NOMO-1 treated with dmso at 0.1 percent for 144 hours (cell line): ENCODE data around the gene ACSL1.
A peak's percentile ranks its signal among the peaks of the same experiment; 100 is the strongest.
"Not testable (repeated sequence)": the region's sequence is repeated elsewhere in the genome, so short reads cannot be mapped to it uniquely, and the experiment has no call there.

Experiments
- DNase-seq: peaks from one replicate; lab custom pipeline; 2025; ENCODE audit not compliant: unreplicated experiment; lab: John Stamatoyannopoulos, UW

ACSL1 gene

DNA sequence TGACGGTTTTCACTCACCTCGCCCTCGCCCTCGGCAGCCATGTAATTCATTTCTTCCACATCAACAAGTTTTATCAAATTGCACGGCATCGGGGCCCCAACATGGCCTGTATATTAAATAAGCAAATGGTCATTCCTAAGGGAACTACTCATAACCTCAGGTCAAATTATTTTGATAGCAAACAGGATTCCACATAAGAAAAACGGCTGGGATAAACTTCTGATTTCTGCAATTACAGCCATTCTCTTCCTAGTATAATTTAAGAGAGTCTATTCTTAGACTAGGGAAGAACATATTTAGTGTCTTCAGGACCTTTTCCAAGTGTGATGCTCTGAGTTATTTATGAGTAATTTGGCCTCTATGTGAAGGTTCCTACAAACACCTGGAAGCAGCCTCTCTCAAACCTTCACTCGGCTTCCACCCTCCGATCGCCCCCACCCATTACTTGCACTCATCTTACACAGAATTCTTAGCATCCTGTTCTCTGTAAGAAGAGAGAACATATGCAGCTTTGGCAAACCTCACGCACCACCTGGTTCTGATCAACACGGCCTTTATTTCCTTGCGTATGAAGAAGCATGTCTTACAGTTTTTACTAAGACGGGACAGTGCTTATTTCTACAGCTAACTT is 62.5 kb downstream of the ACSL1 start:
- DNase-seq, result no peak

DNA sequence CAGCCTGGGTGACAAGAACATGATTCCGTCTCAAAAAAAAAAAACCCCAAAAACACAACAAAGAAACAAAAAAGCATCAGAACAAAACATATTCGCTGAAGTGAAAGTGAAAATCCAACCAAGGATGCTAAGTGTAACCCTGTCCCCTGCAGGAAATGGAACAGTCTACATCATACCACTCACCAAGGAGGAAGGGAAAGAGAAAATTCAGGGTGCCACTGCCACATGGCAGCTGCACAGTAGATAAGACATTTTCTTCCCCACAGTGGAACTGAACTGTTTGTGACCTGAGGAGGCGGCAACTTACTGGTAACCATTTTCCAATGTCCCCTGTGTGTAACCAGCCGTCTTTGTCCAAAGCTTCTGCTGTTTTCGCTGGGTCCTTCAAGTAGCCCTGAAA is 63.7 kb downstream of the ACSL1 start:
- no peak for DNase-seq

DNA sequence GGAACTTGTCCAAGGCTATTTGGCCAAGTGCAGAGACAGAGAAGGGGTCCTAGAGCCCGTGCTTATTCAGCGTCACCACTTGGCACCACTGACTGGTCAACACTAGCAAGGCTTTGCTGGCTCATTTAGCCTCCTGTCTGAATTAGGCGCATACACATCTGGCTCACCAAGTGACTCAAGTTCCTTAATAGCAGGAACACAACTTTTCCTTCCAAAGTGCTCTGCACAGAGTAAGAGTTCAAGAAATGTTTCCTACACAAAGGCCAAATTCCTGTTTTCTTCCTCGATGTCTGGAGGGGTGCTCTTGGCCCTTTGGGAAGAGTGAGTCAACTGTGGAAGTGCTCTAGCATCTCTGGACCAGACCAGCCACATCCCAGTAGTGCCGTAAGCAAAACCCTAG is 65.1 kb downstream of the ACSL1 start:
- no peak for DNase-seq

DNA sequence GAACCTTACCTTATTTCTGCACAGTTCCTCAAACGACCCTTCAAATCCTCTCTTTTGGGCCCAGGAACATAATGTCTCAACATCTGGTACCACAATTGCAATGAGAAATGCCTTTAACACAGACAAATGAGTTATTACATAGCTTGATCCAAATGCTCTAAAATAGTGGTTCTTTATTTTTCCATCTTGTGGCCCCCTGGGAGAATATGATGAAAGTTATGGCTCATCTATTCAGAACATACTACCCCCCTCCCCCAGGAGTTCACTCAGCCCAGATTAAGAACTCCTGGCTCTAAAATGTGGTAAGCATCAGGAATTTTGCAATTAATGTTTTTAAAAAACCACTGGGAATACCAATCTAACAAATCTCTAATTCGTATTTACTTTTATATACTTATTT is 68.0 kb downstream of the ACSL1 start:
- no peak for DNase-seq

DNA sequence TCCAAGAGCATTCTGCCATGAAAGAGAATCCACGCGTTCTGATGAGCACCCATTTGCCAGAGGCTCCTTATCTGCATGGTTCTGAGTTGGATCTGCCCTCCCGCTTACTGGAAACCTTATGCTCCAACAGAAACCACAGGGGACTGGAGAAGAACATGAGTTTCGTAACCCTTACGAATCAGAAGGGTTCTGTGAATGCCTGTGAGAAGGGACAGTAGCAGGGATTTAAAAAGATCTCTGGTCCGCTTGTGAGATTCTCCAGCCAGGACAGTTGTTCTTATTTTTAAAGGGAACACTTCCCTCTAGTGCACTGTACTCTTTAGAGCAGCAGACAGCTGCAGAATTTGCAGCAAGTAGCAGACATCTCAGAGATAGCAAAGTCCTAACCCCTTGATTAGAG is 69.4 kb downstream of the ACSL1 start:
- no peak for DNase-seq

DNA sequence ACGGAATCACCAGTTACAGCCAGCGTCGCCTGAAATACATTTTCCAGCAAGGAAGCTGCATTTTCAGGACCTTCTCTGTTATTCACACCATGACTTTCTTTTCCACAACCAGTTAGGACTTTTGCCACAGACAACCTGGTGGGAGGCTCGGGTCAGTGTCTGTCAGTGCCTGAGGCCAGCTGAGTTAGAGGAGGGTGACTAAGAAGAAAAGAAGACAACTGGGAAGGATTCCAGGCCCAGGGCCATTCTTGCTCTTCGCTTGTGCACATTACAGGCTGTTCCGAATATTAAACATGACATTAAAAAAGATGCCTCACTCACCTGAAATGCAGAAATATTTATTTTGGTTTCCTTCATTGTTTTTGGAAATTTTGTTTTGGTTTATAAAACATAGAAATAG is 70.5 kb downstream of the ACSL1 start:
- no peak for DNase-seq

DNA sequence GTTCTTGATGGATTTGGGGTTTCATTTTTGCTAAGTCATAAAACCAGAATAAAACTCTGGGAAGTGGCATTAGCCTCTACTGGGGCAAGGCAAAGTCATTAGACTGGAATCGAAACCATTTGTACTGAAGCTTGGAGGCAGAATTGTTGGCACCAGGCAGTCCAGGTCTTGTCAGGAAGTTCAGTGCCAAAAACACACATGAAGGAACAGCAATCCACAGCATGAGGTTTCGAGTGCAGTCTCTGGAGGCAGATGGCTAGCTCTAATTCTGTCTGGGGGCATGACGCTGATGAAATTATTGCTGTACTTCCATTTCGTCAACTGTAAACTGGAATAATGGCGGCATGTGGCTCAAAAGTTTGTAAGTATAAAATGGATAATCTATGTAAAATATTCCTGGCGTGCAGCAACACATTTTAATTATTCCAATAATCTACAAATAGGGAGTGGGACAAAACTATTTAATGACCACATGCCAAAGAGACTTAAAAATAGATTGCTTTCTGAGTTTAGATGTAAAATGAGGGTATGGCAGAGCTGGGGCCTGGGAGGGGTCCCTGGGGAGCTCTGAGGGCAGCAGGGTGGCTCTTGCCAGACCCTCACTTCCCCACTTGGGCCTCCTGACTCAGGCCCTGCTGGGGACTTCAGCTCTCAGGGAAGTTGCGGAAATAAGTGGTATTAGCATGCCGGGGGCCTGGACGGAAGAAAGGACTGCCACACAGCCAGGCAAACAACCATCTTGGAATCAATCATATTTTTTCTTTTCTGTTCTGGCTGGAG is 73.1 kb downstream of the ACSL1 start:
- DNase-seq, result no peak

DNA sequence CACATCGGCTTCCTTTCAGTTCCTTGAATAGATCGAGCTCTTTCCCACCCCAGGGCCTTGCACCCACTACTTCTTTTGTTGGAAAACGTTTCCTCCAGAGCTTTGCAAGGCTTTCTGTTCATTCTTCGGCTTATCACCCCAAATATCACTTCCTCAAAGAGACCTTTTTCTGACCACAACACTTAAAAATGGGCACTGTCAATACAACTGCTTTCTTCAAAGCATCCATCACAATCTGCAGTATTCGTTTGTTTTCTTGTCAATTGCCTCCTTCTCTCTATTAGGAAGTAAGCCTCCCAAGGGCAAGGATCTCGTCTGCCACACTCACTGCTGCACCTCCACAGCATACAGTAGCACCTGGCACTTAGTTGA is 74.2 kb downstream of the ACSL1 start:
- no peak for DNase-seq

DNA sequence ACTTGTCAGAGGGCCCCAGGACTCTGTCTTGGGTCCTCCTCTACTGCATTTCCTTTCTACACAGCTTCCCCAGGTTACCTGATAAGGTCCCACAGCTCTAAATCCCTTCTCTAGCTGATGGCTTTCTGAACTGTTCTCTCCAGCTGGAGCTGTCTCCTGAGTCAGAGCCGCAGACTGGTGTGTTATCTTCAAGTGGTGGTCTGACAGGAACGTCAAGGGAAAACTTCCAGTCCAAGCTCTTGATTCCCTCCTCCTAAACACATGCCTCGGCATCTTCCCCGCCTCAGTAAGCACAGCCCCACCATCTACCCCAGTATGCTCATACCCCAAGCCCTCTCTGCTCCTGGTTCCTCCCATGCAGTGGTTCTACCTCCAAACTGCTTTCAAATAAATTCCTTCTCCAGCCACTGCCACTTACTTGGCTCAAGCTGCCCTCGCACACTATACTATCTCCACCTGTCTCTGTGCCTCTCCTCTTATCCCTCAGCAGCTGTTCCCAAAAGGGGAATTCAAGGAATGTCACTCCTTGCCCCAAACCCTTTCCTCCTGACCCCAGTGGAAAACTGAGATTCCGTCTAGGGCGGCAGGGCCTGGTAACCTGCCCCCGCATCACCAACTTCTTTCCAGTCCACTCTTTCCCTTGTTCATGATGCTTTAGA is 74.7 kb downstream of the ACSL1 start:
- DNase-seq, result no peak

DNA sequence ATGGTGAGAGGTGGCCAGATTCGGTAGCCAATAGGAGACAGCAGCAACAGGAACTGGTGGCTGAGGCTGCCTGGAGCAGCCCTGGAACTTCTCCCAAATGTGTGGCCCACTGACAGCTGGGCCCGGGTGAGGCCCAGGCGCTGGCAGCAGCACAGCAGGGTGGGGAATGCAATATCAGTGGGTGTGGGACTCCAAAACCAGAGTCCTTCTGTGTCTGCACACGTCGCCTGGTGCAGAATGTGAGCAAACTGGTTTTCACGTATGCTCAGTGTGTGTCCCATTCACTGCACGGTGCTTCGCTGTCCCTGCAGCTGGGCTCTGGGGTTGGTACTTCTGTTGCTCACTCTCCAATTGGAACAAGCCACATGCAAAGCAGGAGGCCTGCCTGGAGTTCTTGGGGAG is 77.5 kb downstream of the ACSL1 start:
- DNase-seq, result no peak

DNA sequence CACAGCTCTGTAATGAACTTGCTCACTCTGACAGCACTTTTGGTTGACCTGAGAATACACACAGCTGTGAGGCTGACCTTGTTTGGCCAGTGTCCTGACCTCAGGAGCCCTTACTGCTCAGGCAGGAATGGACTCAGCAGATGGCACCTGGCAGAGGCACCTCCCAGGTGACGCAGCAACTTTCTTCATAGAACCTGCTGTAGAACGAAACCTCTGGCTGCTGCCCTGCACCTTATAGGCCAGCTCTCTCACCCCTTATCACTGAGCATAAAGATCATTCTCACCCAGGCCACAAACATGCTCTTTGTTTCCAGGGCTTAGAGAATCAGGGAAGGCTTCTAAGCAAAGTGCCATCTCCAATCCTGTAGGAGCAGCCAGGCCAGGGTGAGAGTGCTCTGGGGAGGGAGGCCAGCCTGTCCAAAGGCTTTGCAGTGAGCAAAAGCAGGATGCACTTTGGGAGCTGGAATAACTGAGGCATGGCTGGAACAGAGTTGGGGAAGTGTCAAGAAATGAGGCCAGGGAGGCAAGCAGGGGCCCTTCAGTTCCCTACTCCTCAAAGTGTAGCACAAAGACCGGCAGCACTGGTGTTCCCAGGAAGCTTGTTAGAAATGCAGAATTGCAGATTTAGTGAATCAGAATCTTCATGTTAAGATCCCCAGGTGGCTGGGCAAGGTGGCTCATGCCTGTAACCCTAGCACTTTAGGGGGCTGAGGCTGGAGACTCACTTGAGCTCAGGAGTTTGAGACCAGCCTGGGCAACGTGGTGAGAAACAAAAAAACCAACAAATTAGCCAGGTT is 78.5 kb downstream of the ACSL1 start:
- no peak for DNase-seq

DNA sequence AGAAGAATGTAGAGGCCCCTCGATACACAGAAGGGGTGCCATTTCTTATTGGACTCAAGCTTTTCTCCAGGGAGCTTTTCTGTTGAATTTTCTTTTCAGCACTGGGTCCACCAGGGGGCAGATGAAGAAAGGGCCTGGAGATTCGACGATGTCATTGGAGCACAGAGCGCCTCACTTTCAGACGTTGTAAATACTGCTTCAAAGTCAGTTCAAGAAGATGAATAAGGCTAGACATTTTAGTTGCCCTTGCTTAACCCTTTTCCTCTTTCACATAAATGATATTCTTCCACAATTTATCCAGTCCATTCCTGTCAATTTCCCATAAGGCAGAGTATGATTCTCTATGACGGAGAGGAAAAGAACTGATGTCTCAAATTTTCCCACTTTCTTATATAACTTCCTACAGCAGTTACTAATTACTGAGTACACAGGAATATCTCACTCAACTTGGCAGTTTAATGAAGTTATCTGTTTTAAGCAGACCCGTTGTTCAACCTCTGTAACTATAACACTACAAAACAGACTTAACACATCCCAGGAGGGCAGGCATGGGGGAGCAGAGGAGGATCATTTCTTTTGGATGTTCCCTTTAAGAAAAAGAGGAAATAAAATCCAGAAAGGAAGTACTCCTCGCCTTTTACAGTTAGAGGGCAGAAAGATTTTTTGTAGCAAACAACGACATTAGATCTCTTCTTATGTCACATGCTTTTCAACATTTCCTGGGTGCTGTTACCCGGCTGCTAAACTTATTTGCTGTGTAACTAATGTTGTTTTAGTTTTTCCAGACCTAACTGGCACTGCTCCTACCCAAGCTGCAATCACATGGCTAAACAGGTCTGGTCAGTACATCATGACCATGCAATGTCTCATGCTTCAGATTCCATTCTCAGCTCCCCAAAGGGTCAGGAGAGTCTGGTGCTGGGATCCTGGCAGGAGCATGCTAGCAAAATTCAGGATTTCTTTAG is 79.7 kb downstream of the ACSL1 start:
- peak; percentile 87 for DNase-seq

DNA sequence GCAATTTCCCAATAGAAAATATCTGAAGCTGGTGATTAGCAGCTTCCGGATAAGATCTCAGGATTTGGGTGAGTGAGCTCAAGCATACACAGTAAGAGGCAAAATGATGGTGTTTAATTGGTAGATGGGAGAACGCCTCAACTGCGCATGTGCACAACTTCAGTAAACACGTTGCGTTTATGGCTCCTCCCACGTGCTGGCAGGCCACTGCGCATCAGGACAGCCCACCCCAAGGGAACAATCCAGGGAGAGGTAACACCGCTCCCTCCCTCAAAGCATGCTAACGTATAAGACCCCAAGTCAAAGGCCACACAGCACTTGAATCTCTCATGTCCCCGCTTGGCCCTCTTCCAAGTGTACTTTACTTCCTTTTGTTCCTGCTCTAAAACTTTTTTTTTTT is 81.5 kb downstream of the ACSL1 start:
- no peak for DNase-seq

DNA sequence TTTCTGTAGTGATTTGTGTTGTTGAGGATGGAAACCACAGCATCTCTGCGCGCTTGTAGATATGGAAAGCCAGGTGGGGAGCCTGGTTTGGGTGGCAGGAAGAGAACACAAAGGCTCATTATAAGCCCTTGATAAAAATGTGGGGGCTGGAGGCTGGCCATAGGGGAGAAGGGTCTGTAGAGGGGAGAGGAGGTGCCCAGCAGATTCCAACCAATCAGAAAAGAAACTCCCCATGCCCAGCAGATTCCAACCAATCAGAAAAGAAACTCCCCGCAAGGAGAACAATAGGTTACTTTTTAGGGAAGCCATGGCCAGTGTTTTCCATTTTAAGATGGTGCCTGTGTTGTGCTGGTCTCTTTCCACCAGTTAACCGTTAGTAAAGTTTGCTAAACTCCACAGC is 82.1 kb downstream of the ACSL1 start:
- DNase-seq, result no peak

DNA sequence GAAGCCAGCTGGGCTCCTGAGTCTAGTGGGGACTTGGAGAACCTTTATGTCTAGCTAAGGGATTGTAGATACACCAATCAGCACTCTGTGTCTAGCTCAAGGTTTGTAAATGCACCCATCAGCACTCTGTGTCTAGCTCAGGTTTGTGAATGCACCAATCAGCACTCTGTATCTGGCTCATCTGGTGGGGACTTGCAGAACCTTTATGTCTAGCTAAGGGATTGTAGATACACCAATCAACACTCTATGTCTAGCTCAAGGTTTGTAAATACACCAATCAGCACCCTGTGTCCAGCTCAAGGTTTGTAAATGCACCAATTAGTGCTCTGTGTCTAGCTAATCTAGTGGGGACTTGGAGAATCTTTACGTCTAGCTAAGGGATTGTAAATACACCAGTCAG is 84.1 kb downstream of the ACSL1 start:
- not testable (repeated sequence) for DNase-seq

DNA sequence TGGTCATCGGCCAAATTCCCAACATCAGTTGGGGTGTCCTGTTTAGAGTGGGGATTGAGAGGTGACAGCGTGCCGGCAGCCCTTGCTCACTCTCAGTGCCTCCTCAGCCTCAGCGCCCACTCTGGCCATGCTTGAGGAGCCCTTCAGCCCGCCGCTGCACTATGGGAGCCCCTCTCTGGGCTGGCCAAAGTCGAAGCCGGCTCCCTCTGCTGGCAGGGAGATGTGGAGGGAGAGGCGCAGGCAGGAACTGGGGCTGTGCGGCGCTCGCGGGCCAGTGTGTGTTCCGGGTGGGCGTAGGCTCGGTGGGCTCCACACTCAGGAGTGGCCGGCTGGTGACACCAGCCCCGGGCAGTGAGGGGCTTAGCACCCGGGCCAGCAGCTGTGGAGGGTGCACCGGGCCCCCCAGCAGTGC is 84.8 kb downstream of the ACSL1 start:
- DNase-seq, result no peak

DNA sequence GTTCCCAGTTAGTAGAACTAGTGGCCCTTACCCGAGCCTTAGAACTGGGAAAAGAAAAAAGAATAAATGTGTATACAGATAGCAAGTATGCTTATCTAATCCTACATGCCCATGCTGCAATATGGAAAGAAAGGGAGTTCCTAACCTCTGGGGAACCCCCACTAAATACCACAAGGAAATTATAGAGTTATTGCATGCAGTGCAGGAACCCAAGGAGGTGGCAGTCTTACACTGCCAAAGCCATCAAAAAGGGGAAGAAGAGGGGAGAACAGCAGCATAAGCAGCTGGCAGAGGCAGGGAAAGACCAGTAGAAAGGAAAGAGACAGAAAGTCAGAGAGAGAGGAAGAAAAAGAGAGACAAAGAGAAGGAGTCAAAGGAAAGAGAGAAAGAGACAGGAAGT is 86.2 kb downstream of the ACSL1 start:
- peak; percentile 12 for DNase-seq

DNA sequence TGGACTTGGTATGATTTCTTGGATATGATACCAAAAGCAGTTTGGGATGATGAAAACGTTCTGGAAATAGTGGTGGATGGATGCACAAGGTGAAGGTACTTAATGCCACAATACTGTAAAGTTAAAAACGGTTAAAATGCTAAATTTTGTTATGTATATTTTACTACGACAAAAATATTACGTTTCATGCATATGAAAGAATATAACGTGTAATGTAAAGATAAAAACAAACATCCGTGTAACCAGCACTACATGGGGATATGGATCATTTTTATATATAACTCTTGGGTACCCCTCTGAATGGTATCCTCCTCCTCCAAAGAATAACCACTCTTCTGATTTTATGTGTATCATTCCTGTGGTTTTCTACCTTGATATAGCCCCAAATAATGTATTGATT is 91.0 kb downstream of the ACSL1 start:
- DNase-seq, result no peak

DNA sequence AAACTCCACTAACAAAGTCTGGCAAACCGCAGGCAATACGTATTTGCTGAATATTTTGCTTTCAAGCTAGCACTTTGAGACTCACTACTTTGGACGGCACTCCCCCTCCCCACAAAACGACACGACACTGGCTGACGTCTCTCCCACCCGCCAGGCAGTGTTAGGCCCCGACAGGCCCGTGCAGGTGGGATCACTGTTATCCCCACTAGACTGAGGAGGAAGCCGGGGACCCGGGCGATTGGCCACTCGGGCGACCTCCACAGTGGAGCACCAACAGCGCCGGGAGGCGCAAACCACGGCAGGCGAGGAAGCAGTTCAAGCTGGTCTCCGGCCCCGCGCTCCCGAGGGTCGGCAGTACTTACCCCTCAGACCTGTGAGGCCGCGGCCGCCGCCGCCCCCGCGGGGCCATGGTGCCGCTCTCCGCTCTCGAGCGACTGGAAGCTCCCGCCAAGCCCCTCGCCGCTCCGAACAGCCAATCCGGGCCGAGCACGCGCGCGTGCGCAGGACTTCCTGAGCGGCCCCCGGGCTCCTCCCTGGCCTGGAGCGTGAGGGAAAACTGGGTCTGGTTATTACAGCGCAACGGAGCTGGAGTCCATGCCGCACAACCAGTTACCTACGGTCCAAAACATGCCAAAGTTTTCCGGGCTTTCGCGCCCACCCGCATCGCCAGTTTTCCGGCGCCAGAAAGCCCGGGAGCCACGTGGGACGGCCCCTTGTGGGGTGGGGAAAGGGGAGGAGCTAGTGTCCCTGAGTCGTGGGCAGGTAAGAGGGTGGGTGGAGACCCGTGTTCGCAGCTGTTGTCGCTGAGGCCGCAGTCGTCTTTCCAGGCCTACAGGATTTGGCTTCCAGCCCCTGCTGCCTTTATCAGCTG is 91.9 kb downstream of the ACSL1 start, which contains the start of gene CENPU:
Gene CENPU (minus strand): TSS at position 443 of the 871 bp plus-strand sequence. CDS start 34 bp downstream, at position 409.
- DNase-seq, result peak; percentile 98
